Measurements from ENCODE around the gene C10orf95.
"Not testable (repeated sequence)": the region's sequence is repeated elsewhere in the genome, so short reads cannot be mapped to it uniquely, and the experiment has no call there.

Gene C10orf95

GRCh38 chr10:102451105-102451969 lies at the start of gene C10orf95:
Gene C10orf95, minus strand, starts transcription at chr10:102451543. Its CDS starts 450 bp downstream, at chr10:102451093.
- no peak for DNase-seq

GRCh38 chr10:102500686-102501085 lies 49.3 kb upstream of the C10orf95 start:
- not testable (repeated sequence) for DNase-seq

- DNase-seq: no peak
These were observed 48.0 kb upstream of the C10orf95 start for GRCh38 chr10:102499356-102499755.

GRCh38 chr10:102497545-102497944 lies 46.2 kb upstream of the C10orf95 start:
- DNase-seq: no peak

GRCh38 chr10:102493771-102494170 lies 42.4 kb upstream of the C10orf95 start:
- DNase-seq: no peak

- DNase-seq: no peak
These were observed 41.6 kb upstream of the C10orf95 start for GRCh38 chr10:102492983-102493382.

GRCh38 chr10:102492344-102492939 lies 41.1 kb upstream of the C10orf95 start:
- DNase-seq: no peak

- DNase-seq: no peak
These were observed 39.8 kb upstream of the C10orf95 start for GRCh38 chr10:102491136-102491535.

- DNase-seq: no peak
These were observed 33.9 kb upstream of the C10orf95 start for GRCh38 chr10:102485093-102485784.

GRCh38 chr10:102484021-102484420 lies 32.7 kb upstream of the C10orf95 start:
- no peak for DNase-seq

GRCh38 chr10:102480396-102480795 lies 29.1 kb upstream of the C10orf95 start:
- DNase-seq: no peak

- no peak for DNase-seq
These were observed 28.3 kb upstream of the C10orf95 start for GRCh38 chr10:102479651-102480050.

- no peak for DNase-seq
These were observed 25.3 kb upstream of the C10orf95 start for GRCh38 chr10:102476466-102477141.

- no peak for DNase-seq
These were observed 24.2 kb upstream of the C10orf95 start for GRCh38 chr10:102475451-102476040.

GRCh38 chr10:102473445-102474331 lies 22.3 kb upstream of the C10orf95 start:
- DNase-seq: no peak

- no peak for DNase-seq
These were observed 19.5 kb upstream of the C10orf95 start for GRCh38 chr10:102470579-102471546.

- no peak for DNase-seq
These were observed 17.3 kb upstream of the C10orf95 start for GRCh38 chr10:102468683-102469082.

GRCh38 chr10:102467971-102468438 lies 16.7 kb upstream of the C10orf95 start:
- no peak for DNase-seq

GRCh38 chr10:102467318-102467717 lies 16.0 kb upstream of the C10orf95 start:
- no peak for DNase-seq

- DNase-seq: no peak
These were observed 14.1 kb upstream of the C10orf95 start for GRCh38 chr10:102465466-102465865.

Measured in DMS 273 treated with DMSO at 0.1 percent for 48 hours (cell line).